ENCODE data around the gene RAB11FIP3. TPM values are rescaled to one million over a fixed set of nuclear protein-coding genes. Genes with fewer than 3 reads are reported as not detected.

The RAB11FIP3 gene
- polyA plus RNA-seq, 2 of the 4 experiments (the other 2 are of a cell fraction) = 6.7 to 18.0 TPM

- TF ChIP-seq REST (IDR thresholded peaks at IDR 0.05) (no peak), EHMT2 (IDR thresholded peaks at IDR 0.05; ENCODE audit: low read depth) (no peak), EP300 (IDR thresholded peaks at IDR 0.05) (no peak), POLR2AphosphoS2 (conservative IDR thresholded peaks at IDR 0.05; ENCODE audit: low read length) (peak; percentile 60; the same call in 1 of the 2 replicates), ATOH8 (CRISPR knock-in tag; IDR thresholded peaks at IDR 0.05; ENCODE audit: low read depth) (no peak), GATA3 (IDR thresholded peaks at IDR 0.05; ENCODE audit: borderline replicate concordance) (no peak; the same call in 1 of the 2 replicates), HOXB5 (CRISPR knock-in tag; IDR thresholded peaks at IDR 0.05) (no peak), POLR2A (IDR thresholded peaks at IDR 0.05; ENCODE audit: low read length) (peak; percentile 86), ZSCAN20 (CRISPR knock-in tag; IDR thresholded peaks at IDR 0.05) (no peak), SMC3 (IDR thresholded peaks at IDR 0.05) (peak; percentile 57; the same call in 1 of the 3 replicates), RARB (CRISPR knock-in tag; IDR thresholded peaks at IDR 0.05) (no peak), HOXB13 (CRISPR knock-in tag; IDR thresholded peaks at IDR 0.05; ENCODE audit: low read depth) (no peak), TP53 (CRISPR knock-in tag; IDR thresholded peaks at IDR 0.05) (peak; percentile 69; the same call in 1 of the 2 replicates), FOXS1 (CRISPR knock-in tag; IDR thresholded peaks at IDR 0.05) (no peak), ZFP36 (IDR thresholded peaks at IDR 0.05; ENCODE audit: borderline replicate concordance, partially characterized antibody) (no peak), TFCP2L1 (CRISPR knock-in tag; IDR thresholded peaks at IDR 0.05) (0 out of 2 replicates have a peak, but pooled peaks have one; percentile 65), CTCF (IDR thresholded peaks at IDR 0.05) (peak; percentile 67), CHD2 (IDR thresholded peaks at IDR 0.05; ENCODE audit: low read length, partially characterized antibody) (no peak), NFE2L2 (conservative IDR thresholded peaks at IDR 0.05; ENCODE audit: low read length) (no peak), NPAS2 (CRISPR knock-in tag; IDR thresholded peaks at IDR 0.05; ENCODE audit: borderline replicate concordance) (no peak), NR3C1 (IDR thresholded peaks at IDR 0.05) (no peak), MYC (IDR thresholded peaks at IDR 0.05; ENCODE audit: borderline replicate concordance, low read length) (peak; percentile 78; the same call in 1 of the 2 replicates), EHF (CRISPR knock-in tag; IDR thresholded peaks at IDR 0.05) (no peak), ESRRA (IDR thresholded peaks at IDR 0.05; ENCODE audit: borderline replicate concordance, low read length) (no peak), RAD21 (conservative IDR thresholded peaks at IDR 0.05 in 1 of 2, IDR thresholded peaks at IDR 0.05 in 1 of 2) (peak; percentile 35 to 47; a peak in 3 of 5 replicates), ZC3H11A (IDR thresholded peaks at IDR 0.05) (no peak), BHLHE40 (IDR thresholded peaks at IDR 0.05; ENCODE audit: low read depth, low read length) (no peak), JUN (IDR thresholded peaks at IDR 0.05) (peak; percentile 74 to 96), CHD4 (IDR thresholded peaks at IDR 0.05; ENCODE audit: borderline replicate concordance) (no peak), CEBPB (IDR thresholded peaks at IDR 0.05) (no peak), HOXA7 (CRISPR knock-in tag; IDR thresholded peaks at IDR 0.05) (no peak), RCOR1 (IDR thresholded peaks at IDR 0.05; ENCODE audit: low read depth, low read length) (no peak)
- TF ChIP-seq, protein P1, sequence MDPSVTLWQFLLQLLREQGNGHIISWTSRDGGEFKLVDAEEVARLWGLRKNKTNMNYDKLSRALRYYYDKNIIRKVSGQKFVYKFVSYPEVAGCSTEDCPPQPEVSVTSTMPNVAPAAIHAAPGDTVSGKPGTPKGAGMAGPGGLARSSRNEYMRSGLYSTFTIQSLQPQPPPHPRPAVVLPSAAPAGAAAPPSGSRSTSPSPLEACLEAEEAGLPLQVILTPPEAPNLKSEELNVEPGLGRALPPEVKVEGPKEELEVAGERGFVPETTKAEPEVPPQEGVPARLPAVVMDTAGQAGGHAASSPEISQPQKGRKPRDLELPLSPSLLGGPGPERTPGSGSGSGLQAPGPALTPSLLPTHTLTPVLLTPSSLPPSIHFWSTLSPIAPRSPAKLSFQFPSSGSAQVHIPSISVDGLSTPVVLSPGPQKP (IDR thresholded peaks at IDR 0.05; ENCODE audit: low read depth, low read length) = no peak
- TF ChIP-seq, protein P2, sequence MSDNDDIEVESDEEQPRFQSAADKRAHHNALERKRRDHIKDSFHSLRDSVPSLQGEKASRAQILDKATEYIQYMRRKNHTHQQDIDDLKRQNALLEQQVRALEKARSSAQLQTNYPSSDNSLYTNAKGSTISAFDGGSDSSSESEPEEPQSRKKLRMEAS (IDR thresholded peaks at IDR 0.05) = peak; percentile 81
- TF ChIP-seq, protein P3, sequence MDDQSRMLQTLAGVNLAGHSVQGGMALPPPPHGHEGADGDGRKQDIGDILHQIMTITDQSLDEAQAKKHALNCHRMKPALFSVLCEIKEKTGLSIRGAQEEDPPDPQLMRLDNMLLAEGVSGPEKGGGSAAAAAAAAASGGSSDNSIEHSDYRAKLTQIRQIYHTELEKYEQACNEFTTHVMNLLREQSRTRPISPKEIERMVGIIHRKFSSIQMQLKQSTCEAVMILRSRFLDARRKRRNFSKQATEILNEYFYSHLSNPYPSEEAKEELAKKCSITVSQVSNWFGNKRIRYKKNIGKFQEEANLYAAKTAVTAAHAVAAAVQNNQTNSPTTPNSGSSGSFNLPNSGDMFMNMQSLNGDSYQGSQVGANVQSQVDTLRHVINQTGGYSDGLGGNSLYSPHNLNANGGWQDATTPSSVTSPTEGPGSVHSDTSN (IDR thresholded peaks at IDR 0.05) = peak; percentile 3
Observed at GRCh38 chr16:401468-402348, 23.7 kb upstream of the RAB11FIP3 start, which contains the start of gene DECR2 (continued).

Measured in A549 (cell line).